Measurements from ENCODE around the gene MTHFD2.

DNA sequence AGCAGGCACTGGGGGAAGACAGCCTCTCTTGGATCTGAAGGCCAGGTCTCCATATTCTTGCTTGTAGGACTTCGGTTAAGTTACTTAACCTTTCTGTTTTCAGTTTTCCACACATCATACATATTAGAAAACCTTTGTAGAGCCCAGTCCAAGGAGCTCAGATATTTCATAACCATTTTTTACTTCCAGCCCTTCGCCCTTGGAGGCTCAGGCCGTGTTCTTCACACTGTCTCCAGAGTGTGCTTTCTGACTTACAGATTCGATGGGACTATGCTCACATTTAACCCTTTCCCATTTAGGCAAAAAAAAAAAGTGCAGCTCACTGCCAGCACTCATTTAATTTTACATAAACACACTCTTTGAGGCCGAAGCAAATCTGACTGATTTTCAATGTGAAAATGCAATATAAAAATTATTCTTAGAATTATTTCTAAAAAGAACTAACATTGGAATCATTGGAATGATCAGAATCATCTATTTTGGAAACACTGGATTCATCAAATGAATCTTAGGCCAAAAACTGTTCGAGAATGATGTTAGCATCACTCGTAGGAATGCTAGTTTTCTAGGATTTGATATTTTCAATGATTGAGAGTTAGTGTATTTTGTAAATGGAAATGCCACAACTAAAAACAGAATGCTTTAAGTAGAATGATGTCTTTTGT, 55.0 kb downstream of the MTHFD2 start:
- TF ChIP-seq, protein P1, sequence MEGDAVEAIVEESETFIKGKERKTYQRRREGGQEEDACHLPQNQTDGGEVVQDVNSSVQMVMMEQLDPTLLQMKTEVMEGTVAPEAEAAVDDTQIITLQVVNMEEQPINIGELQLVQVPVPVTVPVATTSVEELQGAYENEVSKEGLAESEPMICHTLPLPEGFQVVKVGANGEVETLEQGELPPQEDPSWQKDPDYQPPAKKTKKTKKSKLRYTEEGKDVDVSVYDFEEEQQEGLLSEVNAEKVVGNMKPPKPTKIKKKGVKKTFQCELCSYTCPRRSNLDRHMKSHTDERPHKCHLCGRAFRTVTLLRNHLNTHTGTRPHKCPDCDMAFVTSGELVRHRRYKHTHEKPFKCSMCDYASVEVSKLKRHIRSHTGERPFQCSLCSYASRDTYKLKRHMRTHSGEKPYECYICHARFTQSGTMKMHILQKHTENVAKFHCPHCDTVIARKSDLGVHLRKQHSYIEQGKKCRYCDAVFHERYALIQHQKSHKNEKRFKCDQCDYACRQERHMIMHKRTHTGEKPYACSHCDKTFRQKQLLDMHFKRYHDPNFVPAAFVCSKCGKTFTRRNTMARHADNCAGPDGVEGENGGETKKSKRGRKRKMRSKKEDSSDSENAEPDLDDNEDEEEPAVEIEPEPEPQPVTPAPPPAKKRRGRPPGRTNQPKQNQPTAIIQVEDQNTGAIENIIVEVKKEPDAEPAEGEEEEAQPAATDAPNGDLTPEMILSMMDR (IDR thresholded peaks at IDR 0.05; ENCODE audit: control extremely low read depth in 1 of 3, insufficient read depth in 1 of 3, low read depth in 1 of 3, low read length in 3 of 3): no peak
- TF ChIP-seq GABPA (IDR thresholded peaks at IDR 0.05; ENCODE audit: borderline replicate concordance, insufficient read depth, low read length): no peak
- no peak for TF ChIP-seq EGR1 (IDR thresholded peaks at IDR 0.05; ENCODE audit: borderline replicate concordance, low read depth, low read length)
- no peak for TF ChIP-seq POLR2A (IDR thresholded peaks at IDR 0.05; ENCODE audit: control extremely low read depth in 1 of 2, low read depth in 2 of 2, low read length in 2 of 2)
- no peak for TF ChIP-seq SUZ12 (IDR thresholded peaks at IDR 0.05; ENCODE audit: low read length)
- no peak for TF ChIP-seq SP2 (IDR thresholded peaks at IDR 0.05; ENCODE audit: low read length)
